Stimulated activated CD8-positive, alpha-beta memory T cell treated with anti-CD3 and anti-CD28 coated beads, Interleukin-2, amount 100 ng/mL, for 1 hour (primary cell): Measurements from ENCODE around the gene PHLDA2.

Experiments used
- DNase-seq, 2 donors: peaks; one replicate each; pipeline ENCODE4 v3.0.0-alpha.2; 2020; ENCODE audit warnings: low read depth in 2 of 2

The PHLDA2 gene

DNA sequence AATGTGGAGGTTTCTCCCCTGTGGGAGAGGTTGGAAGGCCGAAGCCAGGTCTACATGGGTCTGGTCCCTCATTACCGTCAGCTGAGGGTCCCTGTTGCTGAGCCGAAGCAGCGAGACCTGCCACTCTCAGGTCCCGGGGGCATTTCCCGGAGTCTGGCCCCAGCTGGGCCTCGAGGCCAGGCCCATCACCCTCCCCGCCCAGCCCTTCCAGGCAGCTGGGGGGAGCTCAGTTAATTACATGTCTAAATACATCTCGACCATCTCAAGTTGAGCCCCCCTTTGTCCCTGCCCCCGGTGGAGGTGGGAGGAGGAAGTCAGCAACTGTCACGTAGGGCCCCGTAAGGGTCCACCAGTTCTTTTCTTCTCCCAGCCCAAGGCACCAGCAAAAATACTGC is 47.2 kb downstream of the PHLDA2 start:
- no peak for DNase-seq

- no peak for DNase-seq
Measured at GRCh38 chr11:2881076-2881980, 47.9 kb downstream of the PHLDA2 start.

DNA sequence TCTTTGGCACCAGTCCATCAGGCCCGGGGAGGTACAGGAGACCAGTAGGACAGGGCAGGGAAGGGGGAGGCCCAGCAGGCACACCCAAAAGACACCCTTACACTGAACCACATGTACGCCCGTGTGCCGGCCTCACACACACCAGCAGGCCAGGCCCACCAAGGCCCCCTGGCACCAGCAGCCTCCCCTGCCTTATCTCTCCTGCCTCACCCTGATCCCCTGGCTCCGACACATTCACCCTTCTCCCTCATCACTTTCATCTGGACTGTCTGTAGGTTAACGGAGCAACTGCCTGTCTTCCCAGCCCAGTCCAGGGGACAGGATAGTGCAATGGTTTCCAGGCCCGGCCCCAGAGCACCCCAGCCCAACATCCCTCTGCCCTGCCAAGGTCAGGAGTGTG is 48.6 kb downstream of the PHLDA2 start:
- no peak for DNase-seq

DNA sequence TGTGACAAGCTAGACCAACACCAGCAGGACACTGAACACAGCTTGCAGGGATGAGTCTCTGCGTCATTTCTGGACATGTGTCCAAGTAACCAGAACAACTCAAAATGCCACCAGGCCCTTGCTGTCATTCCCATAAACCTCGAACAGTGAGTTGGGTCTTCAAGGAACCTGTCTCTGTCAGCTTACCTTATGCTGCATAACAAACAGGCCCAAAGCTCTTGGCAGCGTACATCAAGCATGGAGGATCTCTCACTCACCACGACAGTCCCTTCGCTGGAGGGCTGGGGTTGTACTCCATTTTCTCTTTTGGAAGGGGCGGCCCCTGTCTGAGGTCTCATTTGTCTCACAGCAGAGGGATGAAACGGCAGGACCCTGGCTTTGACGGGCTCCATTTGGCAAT is 50.4 kb downstream of the PHLDA2 start:
- no peak for DNase-seq
